ENCODE results near the gene TMEM184B. TPM values are rescaled to one million over a fixed set of nuclear protein-coding genes. Genes with fewer than 3 reads are reported as not detected.

Gene TMEM184B
- total and polyA plus RNA-seq, 10 donors = 5.0 to 105 (median 45.1) TPM

DNA sequence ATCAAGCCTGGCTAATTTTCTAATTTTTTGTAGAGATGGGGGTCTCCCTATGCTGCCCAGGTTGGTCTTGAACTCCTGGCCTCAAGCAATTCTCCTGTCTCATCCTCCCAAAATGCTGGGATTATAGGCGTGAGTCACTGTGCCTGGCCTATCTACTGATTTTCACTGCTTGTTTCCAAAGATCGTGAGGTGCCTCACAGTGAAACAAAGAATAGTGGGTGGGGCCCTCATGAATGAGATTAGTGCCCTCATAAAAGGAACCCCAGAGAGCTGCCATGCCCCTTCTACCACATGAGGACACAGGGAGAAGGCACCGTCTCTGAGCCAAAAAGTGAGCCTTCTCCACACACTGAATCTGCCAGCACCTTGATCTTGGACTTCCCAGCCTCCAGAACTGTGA is 23.5 kb downstream of the TMEM184B start:
- intact Hi-C loops (cut with DNase I; ENCODE audit: low total_unique reads) = no loop called here
- TF ChIP-seq POLR2A (IDR thresholded peaks at IDR 0.05) = no peak
- TF ChIP-seq, protein P1, sequence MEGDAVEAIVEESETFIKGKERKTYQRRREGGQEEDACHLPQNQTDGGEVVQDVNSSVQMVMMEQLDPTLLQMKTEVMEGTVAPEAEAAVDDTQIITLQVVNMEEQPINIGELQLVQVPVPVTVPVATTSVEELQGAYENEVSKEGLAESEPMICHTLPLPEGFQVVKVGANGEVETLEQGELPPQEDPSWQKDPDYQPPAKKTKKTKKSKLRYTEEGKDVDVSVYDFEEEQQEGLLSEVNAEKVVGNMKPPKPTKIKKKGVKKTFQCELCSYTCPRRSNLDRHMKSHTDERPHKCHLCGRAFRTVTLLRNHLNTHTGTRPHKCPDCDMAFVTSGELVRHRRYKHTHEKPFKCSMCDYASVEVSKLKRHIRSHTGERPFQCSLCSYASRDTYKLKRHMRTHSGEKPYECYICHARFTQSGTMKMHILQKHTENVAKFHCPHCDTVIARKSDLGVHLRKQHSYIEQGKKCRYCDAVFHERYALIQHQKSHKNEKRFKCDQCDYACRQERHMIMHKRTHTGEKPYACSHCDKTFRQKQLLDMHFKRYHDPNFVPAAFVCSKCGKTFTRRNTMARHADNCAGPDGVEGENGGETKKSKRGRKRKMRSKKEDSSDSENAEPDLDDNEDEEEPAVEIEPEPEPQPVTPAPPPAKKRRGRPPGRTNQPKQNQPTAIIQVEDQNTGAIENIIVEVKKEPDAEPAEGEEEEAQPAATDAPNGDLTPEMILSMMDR (IDR thresholded peaks at IDR 0.05 in 8 of 11, conservative IDR thresholded peaks at IDR 0.05 in 3 of 11) = no peak
- TF ChIP-seq POLR2AphosphoS5 (IDR thresholded peaks at IDR 0.05) = no peak
- Histone ChIP-seq H3K9me3 (peaks cover 0 to 9% (median 2%) of the 10 kb centered on the region in 8 donors), H3K27ac (no peak overlapping the region), H3K27me3 (replicated peaks in 1 of 7) (no peaks in the 10 kb centered on the region), H3K36me3 (peaks cover 0 to 45% (median 28%) of the 10 kb centered on the region in 6 donors), H3K4me1 (peaks cover 0 to 33% (median 2%) of the 10 kb centered on the region in 6 donors), H3K4me3 (no peak overlapping the region)
- WGBS, 5 donors = 95 to 99% (median 98%) methylated on average over 3 of the region's 3 CpGs
- no peak for DNase-seq

DNA sequence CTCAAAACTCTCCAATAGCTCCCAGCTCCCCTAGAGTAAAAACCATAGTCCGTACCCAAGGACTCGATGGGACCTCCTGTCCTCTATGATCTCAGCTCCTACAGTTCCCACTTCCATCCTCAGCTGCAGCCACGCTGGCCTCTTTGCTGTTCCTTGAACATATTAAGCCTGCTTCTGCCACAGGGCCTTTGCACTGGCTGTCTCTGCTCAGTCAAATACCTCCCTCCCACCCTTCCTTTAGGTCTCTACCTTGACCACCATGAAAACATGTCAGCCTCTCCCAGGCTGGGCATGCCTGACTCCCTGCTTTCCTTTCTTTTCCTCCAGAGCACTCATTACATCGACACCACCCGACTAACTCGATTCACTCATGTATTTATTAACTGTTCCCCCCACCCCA is 24.5 kb downstream of the TMEM184B start:
- no peak for DNase-seq
- peaks cover 0 to 35% (median 4%) of the 10 kb centered on the region in 6 donors for H3K4me1 ChIP-seq

DNA sequence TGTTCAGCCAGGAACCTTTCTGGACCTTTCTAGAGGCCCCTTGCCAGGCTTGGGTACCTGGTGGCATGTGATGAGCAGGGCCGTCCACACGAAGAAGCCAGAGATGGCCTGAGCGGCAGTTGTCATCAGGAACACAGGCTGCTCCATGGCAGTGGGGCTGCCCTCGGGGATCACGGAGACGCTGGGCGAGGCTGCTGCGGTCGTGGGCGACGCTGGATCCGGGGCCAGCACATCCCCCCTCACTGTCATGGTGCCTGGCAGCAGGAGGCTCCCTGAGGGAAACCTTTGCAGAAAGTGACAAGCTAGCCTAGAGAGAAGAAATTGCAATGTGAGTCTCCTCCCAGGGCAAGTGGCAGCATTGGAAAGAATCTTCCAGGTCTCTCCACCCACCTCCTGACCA is 25.1 kb downstream of the TMEM184B start:
- H3K36me3 ChIP-seq = peaks cover 0 to 61% (median 35%) of the 10 kb centered on the region in 6 donors
- intact Hi-C loops (cut with DNase I; ENCODE audit: low total_unique reads) = no loop called here
- peaks cover 0 to 37% (median 4%) of the 10 kb centered on the region in 6 donors for H3K4me1 ChIP-seq
- peak overlapping the region in 1 of 8 donors; percentile 16 for H3K27ac ChIP-seq
- H3K9me3 ChIP-seq = peaks cover 0 to 9% (median 2%) of the 10 kb centered on the region in 8 donors
- H3K27me3 ChIP-seq (replicated peaks in 1 of 7) = no peaks in the 10 kb centered on the region
- DNase-seq = no peak
- 92 to 97% (median 97%) methylated on average over 2 to 12 of the region's 12 CpGs for WGBS, 5 donors
- no peak overlapping the region for H3K4me3 ChIP-seq
- no peak for TF ChIP-seq POLR2A (IDR thresholded peaks at IDR 0.05)
- TF ChIP-seq POLR2AphosphoS5 (IDR thresholded peaks at IDR 0.05) = no peak
- TF ChIP-seq, protein P1 (IDR thresholded peaks at IDR 0.05 in 8 of 11, conservative IDR thresholded peaks at IDR 0.05 in 3 of 11) = no peak

More for the DNA sequence above, 24.5 kb downstream of the TMEM184B start:
- TF ChIP-seq, protein P1 (IDR thresholded peaks at IDR 0.05 in 8 of 11, conservative IDR thresholded peaks at IDR 0.05 in 3 of 11) = no peak
- TF ChIP-seq POLR2A (IDR thresholded peaks at IDR 0.05) (no peak), POLR2AphosphoS5 (IDR thresholded peaks at IDR 0.05) (no peak)
- Histone ChIP-seq H3K36me3 (peaks cover 0 to 55% (median 33%) of the 10 kb centered on the region in 6 donors), H3K27ac (no peak overlapping the region), H3K4me3 (no peak overlapping the region), H3K27me3 (replicated peaks in 1 of 7) (no peaks in the 10 kb centered on the region), H3K9me3 (peaks cover 0 to 9% (median 2%) of the 10 kb centered on the region in 8 donors)
- intact Hi-C loops (cut with DNase I; ENCODE audit: low total_unique reads) = no loop called here
- WGBS, 5 donors = 96 to 99% (median 97%) methylated on average over 6 of the region's 6 CpGs

DNA sequence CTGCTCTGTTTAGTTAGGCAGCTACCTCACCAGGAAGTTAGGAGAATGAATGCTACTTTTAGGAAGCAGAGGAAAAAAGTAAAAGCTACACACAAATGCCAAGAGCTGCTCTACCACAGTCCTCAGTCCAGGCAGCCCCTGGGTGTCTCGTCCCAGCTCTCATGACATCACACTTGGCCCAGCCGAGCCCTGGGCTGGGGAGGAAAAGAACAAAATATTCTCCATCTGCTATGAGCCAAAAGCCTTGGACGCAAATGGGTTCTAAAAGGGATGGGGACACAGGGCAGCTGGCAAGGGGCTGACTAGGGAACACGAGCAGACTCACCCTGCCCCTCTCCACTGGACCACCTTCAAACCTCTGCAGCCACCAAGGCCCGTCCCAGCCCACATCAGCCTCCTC is 26.1 kb downstream of the TMEM184B start:
- 71 to 92% (median 83%) methylated on average over 5 of the region's 5 CpGs for WGBS, 5 donors
- no peaks in the 10 kb centered on the region for H3K27me3 ChIP-seq (replicated peaks in 1 of 7)
- peak overlapping the region in 1 of 8 donors; percentile 16 for H3K27ac ChIP-seq
- peaks cover 0 to 66% (median 35%) of the 10 kb centered on the region in 6 donors for H3K36me3 ChIP-seq
- peaks cover 0 to 35% (median 2%) of the 10 kb centered on the region in 6 donors for H3K4me1 ChIP-seq
- peaks cover 0 to 9% (median 2%) of the 10 kb centered on the region in 8 donors for H3K9me3 ChIP-seq
- TF ChIP-seq, protein P1 (IDR thresholded peaks at IDR 0.05 in 8 of 11, conservative IDR thresholded peaks at IDR 0.05 in 3 of 11) = no peak
- TF ChIP-seq POLR2A (IDR thresholded peaks at IDR 0.05) (no peak), POLR2AphosphoS5 (IDR thresholded peaks at IDR 0.05) (no peak)
- H3K4me3 ChIP-seq = no peak overlapping the region
- intact Hi-C loops (cut with DNase I; ENCODE audit: low total_unique reads) = no loop called here
- no peak for DNase-seq

Data from spleen (tissue), 11 donors.